K562 (cell line): Measurements from ENCODE around the gene SNX10. TPM values are rescaled to one million over a fixed set of nuclear protein-coding genes. Genes with fewer than 3 reads are reported as not detected.

Source experiments
- BHLHE40 ChIP-seq: IDR thresholded peaks from 2 replicates; pipeline ENCODE4 v1.6.1; 2011; ENCODE audit warnings: low read length, improper control_type of control experiment
- CREB3L1 ChIP-seq: fragments of 450-650 bp; IDR thresholded peaks from 2 replicates; pipeline ENCODE4 v1.6.1; 2014; ENCODE audit warnings: low read depth, mild to moderate bottlenecking, moderate library complexity, borderline replicate concordance
- CXXC5 ChIP-seq: fragments of 250-450 bp; sonication (Bioruptor Pico); IDR thresholded peaks from 2 replicates; pipeline ENCODE4 v1.8.0; 2022; ENCODE audit warnings: inconsistent platforms, mild to moderate bottlenecking, moderate library complexity
- E2F8 ChIP-seq: fragments of 450-650 bp; IDR thresholded peaks from 2 replicates; pipeline ENCODE4 v1.7.1; 2018; ENCODE audit warnings: mild to moderate bottlenecking, low read depth; ENCODE audit not compliant: partially characterized antibody
- ESRRB ChIP-seq: fragments of 250-450 bp; sonication (Bioruptor Pico); IDR thresholded peaks from 2 replicates; pipeline ENCODE4 v1.5.0; 2020; ENCODE audit warnings: mild to moderate bottlenecking, moderate library complexity, borderline replicate concordance
- HDAC3 ChIP-seq: fragments of 450-650 bp; IDR thresholded peaks from 2 replicates; pipeline ENCODE4 v1.6.1; 2018; ENCODE audit warnings: borderline replicate concordance, mild to moderate bottlenecking, moderate library complexity; ENCODE audit not compliant: partially characterized antibody
- HIVEP1 ChIP-seq: fragments of 250-450 bp; sonication (Bioruptor Pico); IDR thresholded peaks from 2 replicates; pipeline ENCODE4 v1.4.0; 2020; ENCODE audit warnings: mild to moderate bottlenecking
- HNRNPUL1 ChIP-seq: fragments of 200-400 bp; formaldehyde crosslinking; IDR thresholded peaks from 2 replicates; pipeline ENCODE4 v1.6.1; 2017; ENCODE audit warnings: low read length
- LARP7 ChIP-seq: fragments of 450-650 bp; IDR thresholded peaks from 2 replicates; pipeline ENCODE4 v1.6.1; 2016
- MBD1 ChIP-seq: fragments of 250-450 bp; sonication (Bioruptor Pico); IDR thresholded peaks from 2 replicates; pipeline ENCODE4 v1.8.0; 2022; ENCODE audit warnings: inconsistent platforms
- NFATC3 ChIP-seq: fragments of 450-650 bp; IDR thresholded peaks from 2 replicates; pipeline ENCODE4 v1.6.1; 2017; ENCODE audit warnings: mild to moderate bottlenecking
- NFE2L1 ChIP-seq: fragments of 450-650 bp; IDR thresholded peaks from 2 replicates; pipeline ENCODE4 v1.6.1; 2016; ENCODE audit warnings: missing genetic modification characterization, low read depth, mild to moderate bottlenecking, missing compliant biosample characterization, moderate library complexity, borderline replicate concordance
- NR4A1 ChIP-seq, 2 experiments: fragments of 250-450 bp in 1 of 2; fragments of 450-650 bp in 1 of 2; sonication (Bioruptor Pico) in 1 of 2; IDR thresholded peaks; 2 replicates each; pipeline versions ENCODE4 v1.4.0 to v1.6.1; 2016 to 2020; ENCODE audit warnings: mild to moderate bottlenecking in 2 of 2, missing compliant biosample characterization in 1 of 2, missing genetic modification characterization in 1 of 2, moderate library complexity in 1 of 2
- OTX1 ChIP-seq: fragments of 450-650 bp; formaldehyde crosslinking; IDR thresholded peaks from 2 replicates; pipeline ENCODE4 v1.4.0; 2022; ENCODE audit warnings: mild to moderate bottlenecking
- PRPF4 ChIP-seq: fragments of 200-400 bp; formaldehyde crosslinking; IDR thresholded peaks from one replicate; pipeline ENCODE4 v1.6.1; 2017; ENCODE audit warnings: low read length, low read depth, mild to moderate bottlenecking; ENCODE audit not compliant: insufficient read depth, poor library complexity, severe bottlenecking
- RBM14 ChIP-seq: fragments of 200-400 bp; formaldehyde crosslinking; IDR thresholded peaks from 2 replicates; pipeline ENCODE4 v1.6.1; 2018; ENCODE audit warnings: low read depth, mild to moderate bottlenecking, low read length, moderate library complexity, borderline replicate concordance; ENCODE audit not compliant: insufficient read depth
- SMARCE1 ChIP-seq: fragments of 450-650 bp; IDR thresholded peaks from 2 replicates; pipeline ENCODE4 v1.7.1; 2016; ENCODE audit warnings: mild to moderate bottlenecking
- SNRNP70 ChIP-seq: fragments of 200-400 bp; formaldehyde crosslinking; optimal IDR thresholded peaks from 2 replicates; pipeline ENCODE3; 2017; ENCODE audit warnings: low read depth, low read length
- SREBF1 ChIP-seq: fragments of 150-350 bp; IDR thresholded peaks from 2 replicates; pipeline ENCODE4 v1.6.1; 2014; ENCODE audit warnings: antibody characterized with exemption, low read depth, low read length, borderline replicate concordance
- TEAD2 ChIP-seq: fragments of 450-650 bp; IDR thresholded peaks from 2 replicates; pipeline ENCODE4 v1.6.1; 2016; ENCODE audit warnings: missing genetic modification characterization, control low read depth, missing compliant biosample characterization
- THRAP3 ChIP-seq: fragments of 450-650 bp; IDR thresholded peaks from 2 replicates; pipeline ENCODE4 v1.6.1; 2016; ENCODE audit warnings: mild to moderate bottlenecking, inconsistent platforms, borderline replicate concordance
- YBX1 ChIP-seq: fragments of 450-650 bp; IDR thresholded peaks from 2 replicates; pipeline ENCODE4 v1.7.1; 2016; ENCODE audit warnings: mild to moderate bottlenecking
- ZNF282 ChIP-seq: sonication (generic); formaldehyde crosslinking; IDR thresholded peaks from 2 replicates; pipeline ENCODE4 v1.8.1; 2023; ENCODE audit warnings: missing genetic modification reagents
- ZNF707 ChIP-seq: fragments of 250-450 bp; sonication (Bioruptor Pico); conservative IDR thresholded peaks from 2 replicates; pipeline ENCODE4 v1.8.0; 2022; ENCODE audit warnings: inconsistent platforms, mild to moderate bottlenecking, moderate library complexity
- ZNF717 ChIP-seq: fragments of 250-450 bp; sonication (Bioruptor Pico); IDR thresholded peaks from 2 replicates; pipeline ENCODE4 v1.5.0; 2021
- polyA plus RNA-seq, 8 experiments: library from polyadenylated mRNA; depleted of rRNA in 4 of 8; stranded (reverse) in 5 of 8; unstranded in 3 of 8; fragments of >200 nt; fragmentation: Nextera tagmentation in 2 of 8; fragmentation: Illumina TruSeq in 1 of 8; extraction: Ambion mirVana in 2 of 8; extraction: Trizol in 1 of 8; gene quantifications; 2 replicates each; pipeline versions ENCODE4 v1.2.1 to v1.2.3, GENCODE V29; 2011 to 2014; ENCODE audit warnings: inconsistent platforms in 1 of 8, missing spikeins in 1 of 8
- total RNA-seq, 7 experiments: library from RNA; depleted of rRNA in 6 of 7; stranded (reverse); fragments of >200 nt in 6 of 7; fragmentation: Illumina TruSeq in 2 of 7; extraction: Trizol in 2 of 7; gene quantifications; 2 replicates each; pipeline versions ENCODE4 v1.2.1 to v1.2.3, GENCODE V29; 2011 to 2021; ENCODE audit warnings: low replicate concordance in 1 of 7

The SNX10 gene
- total and polyA plus RNA-seq, 9 of the 15 experiments (the other 6 are each of a cell fraction or from before 2014, with no cell fraction given), result 6.9 to 16.5 (median 11.5) TPM

- TF ChIP-seq CXXC5 (peak; percentile 48; the same call in 1 of the 2 replicates), HDAC3 (peak; percentile 67), PRPF4 (no peak), OTX1 (CRISPR knock-in tag) (peak; percentile 31; the same call in 1 of the 2 replicates), YBX1 (no peak), ESRRB (CRISPR knock-in tag) (no peak), HNRNPUL1 (no peak), TEAD2 (no peak), ZNF707 (CRISPR knock-in tag) (no peak), HIVEP1 (CRISPR knock-in tag) (no peak), RBM14 (no peak), NR4A1 (CRISPR knock-in tag; IDR thresholded peaks at IDR 0.05) (no peak), NR4A1 (tag; IDR thresholded peaks at IDR 0.05) (0 out of 2 replicates have a peak, but pooled peaks have one; percentile 41), SREBF1 (no peak), NFATC3 (no peak), CREB3L1 (peak; percentile 58; the same call in 1 of the 2 replicates), SNRNP70 (no peak), LARP7 (peak; percentile 79), NFE2L1 (tag) (no peak), THRAP3 (no peak), BHLHE40 (peak; percentile 30; the same call in 1 of the 2 replicates), MBD1 (no peak), SMARCE1 (peak; percentile 83), ZNF717 (CRISPR knock-in tag) (no peak), E2F8 (no peak), ZNF282 (no peak)
These were observed 126.3 kb downstream of the SNX10 start (continued) for GRCh38 chr7:26417911-26418413.
